OCI-LY7 (cell line): Measurements from ENCODE around the gene BRCA1. TPM values are rescaled to one million over a fixed set of nuclear protein-coding genes. Genes with fewer than 3 reads are reported as not detected.

ENCODE experiments used
- BruUV-seq: library from RNA; stranded (reverse); fragments of 400-500 nt; replicated peaks from 2 replicates; lab custom pipeline; 2021; lab: Mats Ljungman, UMichigan
- CTCF ChIA-PET: fragments of 300-600 bp; sonication (Branson Sonifier 250); formaldehyde crosslinking; loops from one replicate; lab custom pipeline; 2022; ENCODE audit warnings: antibody characterized with exemption; ENCODE audit not compliant: unreplicated experiment; lab: Charles Lee
- POLR2A ChIA-PET: fragments of 300-600 bp; sonication (Branson Sonifier 250); formaldehyde crosslinking; loops from one replicate; lab custom pipeline; 2022; ENCODE audit warnings: antibody characterized with exemption; lab: Charles Lee
- DNase-seq: peaks from one replicate; pipeline ENCODE4 v3.0.0-alpha.2; 2015; ENCODE audit warnings: low spot score
- H2AFZ ChIP-seq: fragments of 200-600 bp; sonication (generic), shearing (Covaris generic); 2 replicates; pipeline ENCODE4 v1.6.1; 2014; ENCODE audit warnings: mild to moderate bottlenecking, antibody characterized with exemption, low read length, moderate library complexity
- H3K27ac ChIP-seq: fragments of 200-600 bp; sonication (generic); 2 replicates; pipeline ENCODE4 v1.5.1; 2014; ENCODE audit warnings: mixed run types, low read depth, mild to moderate bottlenecking, moderate library complexity, low read length, inconsistent platforms; ENCODE audit not compliant: poor library complexity, severe bottlenecking
- H3K36me3 ChIP-seq: fragments of 200-600 bp; sonication (generic); 2 replicates; pipeline ENCODE4 v1.6.1; 2014; ENCODE audit warnings: mild to moderate bottlenecking, antibody characterized with exemption, low read length, moderate library complexity, mixed read lengths; ENCODE audit not compliant: insufficient read depth
- H3K4me1 ChIP-seq: fragments of 200-600 bp; sonication (generic); 2 replicates; pipeline ENCODE4 v1.5.1; 2014; ENCODE audit warnings: mild to moderate bottlenecking, low read length; ENCODE audit not compliant: insufficient read depth, poor library complexity, severe bottlenecking
- H3K4me2 ChIP-seq: fragments of 200-600 bp; sonication (generic); 2 replicates; pipeline ENCODE4 v1.6.1; 2014; ENCODE audit warnings: mild to moderate bottlenecking, low read length
- H3K4me3 ChIP-seq: fragments of 200-600 bp; sonication (generic); 2 replicates; pipeline ENCODE4 v1.5.1; 2014; ENCODE audit warnings: mild to moderate bottlenecking, low read depth, low read length; ENCODE audit not compliant: poor library complexity, severe bottlenecking
- H3K79me2 ChIP-seq: fragments of 200-600 bp; sonication (generic); 2 replicates; pipeline ENCODE4 v1.6.1; 2016; ENCODE audit warnings: low read depth, mild to moderate bottlenecking, low read length, moderate library complexity, mixed read lengths; ENCODE audit not compliant: insufficient read depth
- H3K9me2 ChIP-seq: fragments of 200-600 bp; sonication (generic); 2 replicates; pipeline ENCODE4 v1.6.1; 2016; ENCODE audit warnings: mild to moderate bottlenecking, low read length, mixed read lengths; ENCODE audit not compliant: insufficient read depth
- H3K9me3 ChIP-seq: fragments of 200-600 bp; sonication (generic); 2 replicates; pipeline ENCODE4 v1.6.1; 2014; ENCODE audit warnings: mild to moderate bottlenecking, mixed run types, low read length, mixed read lengths
- H4K20me1 ChIP-seq: fragments of 200-600 bp; sonication (generic); 2 replicates; pipeline ENCODE4 v1.6.1; 2014; ENCODE audit warnings: mild to moderate bottlenecking, antibody characterized with exemption, low read length, moderate library complexity, mixed read lengths; ENCODE audit not compliant: insufficient read depth
- CTCF ChIP-seq: fragments of 200-600 bp; sonication (generic); conservative IDR thresholded peaks from 2 replicates; pipeline ENCODE4 v1.5.1; 2014; ENCODE audit warnings: mild to moderate bottlenecking, antibody characterized with exemption, low read length, moderate library complexity, mixed read lengths
- EZH2phosphoT487 ChIP-seq: fragments of 200-600 bp; sonication (generic); IDR thresholded peaks from 2 replicates; pipeline ENCODE4 v1.6.1; 2018; ENCODE audit warnings: low read depth, borderline replicate concordance, mild to moderate bottlenecking, mixed run types, antibody characterized with exemption, low read length, moderate library complexity, mixed read lengths
- intact Hi-C: fragments of 100-400 bp; cut with micrococcal nuclease; formaldehyde crosslinking; loops from one replicate; pipeline ENCODE4 v1.10.0; 2022; ENCODE audit not compliant: unreplicated experiment
- total RNA-seq, 2 experiments: library from RNA; depleted of rRNA in 1 of 2; stranded (reverse); fragments of >200 nt in 1 of 2; shearing (Covaris generic) in 1 of 2; gene quantifications; 2 replicates each; pipeline ENCODE4 v1.2.3, GENCODE V29; 2014 to 2022

The BRCA1 gene
- total RNA-seq, 2 experiments from 2014 or later = 112 to 135 TPM

GRCh38 chr17:43016216-43016615 is 108.9 kb downstream of the BRCA1 start:
- BruUV-seq = no TSS peak
- intact Hi-C loops = no loop called here
- ChIA-PET POLR2A (no interaction called here), CTCF (no interaction called here)
- H3K27ac ChIP-seq = no peak overlapping the region
- TF ChIP-seq EZH2phosphoT487 (no peak), CTCF (no peak)
- H4K20me1 ChIP-seq = no peaks in the 10 kb centered on the region
- H3K79me2 ChIP-seq = no peaks in the 10 kb centered on the region
- no peaks in the 10 kb centered on the region for H3K36me3 ChIP-seq
- peaks cover 5% of the 10 kb centered on the region for H3K4me1 ChIP-seq
- DNase-seq = no peak
- no peaks in the 10 kb centered on the region for H3K9me3 ChIP-seq
- H2AFZ ChIP-seq = no peak overlapping the region
- no peak overlapping the region for H3K4me3 ChIP-seq
- no peaks in the 10 kb centered on the region for H3K9me2 ChIP-seq
- no peak overlapping the region for H3K4me2 ChIP-seq

- POLR2A ChIA-PET = no interaction called here
These were observed 109.6 kb downstream of the BRCA1 start for GRCh38 chr17:43015579-43015978.

More at GRCh38 chr17:43015579-43015978, 109.6 kb downstream of the BRCA1 start:
- no peak for TF ChIP-seq CTCF
- TF ChIP-seq EZH2phosphoT487 = no peak
- no peaks in the 10 kb centered on the region for H3K9me2 ChIP-seq
- intact Hi-C loops = no loop called here
- DNase-seq = no peak
- H3K27ac ChIP-seq = no peak overlapping the region
- H3K4me1 ChIP-seq = no peaks in the 10 kb centered on the region
- H3K9me3 ChIP-seq = no peaks in the 10 kb centered on the region
- no peak overlapping the region for H3K4me2 ChIP-seq
- H3K36me3 ChIP-seq = no peaks in the 10 kb centered on the region
- no peaks in the 10 kb centered on the region for H3K79me2 ChIP-seq
- no peaks in the 10 kb centered on the region for H4K20me1 ChIP-seq
- H2AFZ ChIP-seq = no peak overlapping the region
- BruUV-seq = no TSS peak
- H3K4me3 ChIP-seq = no peak overlapping the region
- CTCF ChIA-PET = no interaction called here
